Immature natural killer cell (primary cell): ENCODE measurements around the gene MPDU1. TPM values are rescaled to one million over a fixed set of nuclear protein-coding genes. Genes with fewer than 3 reads are reported as not detected.

Source experiments
- DNase-seq, 3 donors: peaks; one replicate each; pipeline ENCODE4 v3.0.0; 2022; ENCODE audit warnings: mixed read lengths in 1 of 3
- H3K27ac Mint-ChIP-seq, 6 donors: one replicate each; pipeline ENCODE4 v1.8.0; 2020; ENCODE audit warnings: mixed read lengths in 6 of 6, mild to moderate bottlenecking in 5 of 6, inconsistent platforms in 4 of 6, moderate library complexity in 3 of 6
- H3K27me3 Mint-ChIP-seq, 3 donors: one replicate each; pipeline ENCODE4 v1.8.0; 2020 to 2021; ENCODE audit warnings: low read depth in 3 of 3, mild to moderate bottlenecking in 3 of 3, mixed read lengths in 3 of 3, moderate library complexity in 3 of 3, inconsistent platforms in 1 of 3
- H3K36me3 Mint-ChIP-seq, 3 donors: one replicate each; pipeline ENCODE4 v1.8.0; 2020; ENCODE audit warnings: mixed read lengths in 3 of 3, inconsistent platforms in 2 of 3, mild to moderate bottlenecking in 2 of 3
- H3K4me1 Mint-ChIP-seq, 2 donors: one replicate each; pipeline ENCODE4 v1.8.0; 2020; ENCODE audit warnings: inconsistent platforms in 2 of 2, mild to moderate bottlenecking in 2 of 2, mixed read lengths in 2 of 2, moderate library complexity in 1 of 2
- H3K4me3 Mint-ChIP-seq, 5 donors: one replicate each; pipeline ENCODE4 v1.8.0; 2020; ENCODE audit warnings: mild to moderate bottlenecking in 5 of 5, mixed read lengths in 5 of 5, inconsistent platforms in 3 of 5, moderate library complexity in 3 of 5
- H3K9me3 Mint-ChIP-seq, 6 donors: one replicate each; pipeline ENCODE4 v1.8.0; 2020; ENCODE audit warnings: mild to moderate bottlenecking in 6 of 6, mixed read lengths in 6 of 6, inconsistent platforms in 4 of 6, moderate library complexity in 3 of 6
- polyA plus RNA-seq, 3 donors: library from polyadenylated mRNA; unstranded; fragments of 300-500 nt; fragmentation: Illumina TruSeq; gene quantifications; one replicate each; pipeline ENCODE4 v1.2.3, GENCODE V29; 2021

Gene MPDU1
- polyA plus RNA-seq, result 10 to 100 TPM; 31.6 to 44.0 (median 41.6) TPM

DNA sequence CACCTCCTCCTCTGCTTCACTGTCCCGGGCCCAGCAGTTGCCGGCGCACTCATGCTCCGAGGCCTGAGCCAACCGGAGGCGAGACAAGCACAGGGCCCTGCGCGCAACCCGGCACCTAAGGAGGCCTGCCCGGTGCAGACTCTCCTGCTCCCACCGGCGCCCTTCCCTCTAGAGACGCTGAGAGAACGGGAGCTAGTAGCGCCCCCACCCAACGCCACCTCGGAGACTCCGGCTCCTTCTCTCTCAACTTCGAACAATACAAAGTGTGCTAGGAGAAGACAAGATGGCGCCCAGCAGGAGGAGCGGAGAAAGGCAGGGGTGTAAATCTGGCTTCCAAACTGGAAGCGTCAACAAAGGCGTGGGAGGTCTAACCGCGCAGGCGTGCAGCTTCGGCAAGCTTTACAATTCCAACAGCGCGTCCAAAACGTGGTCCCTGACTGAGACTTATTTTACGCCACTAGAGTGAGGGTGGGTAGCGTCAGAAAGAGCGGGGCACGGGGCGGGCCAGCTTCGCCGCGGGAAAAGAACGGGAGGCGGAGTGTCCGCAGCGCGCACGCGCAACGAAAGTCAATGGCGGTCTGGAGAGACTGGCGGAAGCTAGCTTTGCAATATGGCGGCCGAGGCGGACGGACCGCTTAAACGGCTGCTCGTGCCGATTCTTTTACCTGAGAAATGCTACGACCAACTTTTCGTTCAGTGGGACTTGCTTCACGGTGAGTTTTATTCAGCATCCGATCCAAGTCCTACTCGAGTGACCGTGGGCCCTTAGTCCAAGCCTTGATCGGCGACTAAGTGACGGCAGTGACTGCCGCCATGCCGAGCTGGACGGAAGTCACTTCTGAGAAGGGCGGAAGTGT lies at the start of gene MPDU1:
Gene MPDU1, plus strand, starts transcription at position 600 of the 857 bp plus-strand sequence. Its CDS starts 11 bp downstream, at position 611.
- no peaks in the 10 kb centered on the region for H3K9me3 Mint-ChIP-seq
- peaks cover 20 to 23% (median 23%) of the 10 kb centered on the region in 3 donors for H3K27me3 Mint-ChIP-seq
- H3K27ac Mint-ChIP-seq, result peak within 1 kb of the TSS; percentile 99 to 100 (median 100)
- peak; percentile 95 to 97 (median 97) for DNase-seq
- peaks cover 51 to 53% of the 10 kb centered on the region in 2 donors for H3K4me1 Mint-ChIP-seq
- H3K4me3 Mint-ChIP-seq, result peak within 1 kb of the TSS; percentile 99 to 100 (median 100)
- peaks cover 3 to 18% (median 7%) of the 10 kb centered on the region in 3 donors for H3K36me3 Mint-ChIP-seq

DNA sequence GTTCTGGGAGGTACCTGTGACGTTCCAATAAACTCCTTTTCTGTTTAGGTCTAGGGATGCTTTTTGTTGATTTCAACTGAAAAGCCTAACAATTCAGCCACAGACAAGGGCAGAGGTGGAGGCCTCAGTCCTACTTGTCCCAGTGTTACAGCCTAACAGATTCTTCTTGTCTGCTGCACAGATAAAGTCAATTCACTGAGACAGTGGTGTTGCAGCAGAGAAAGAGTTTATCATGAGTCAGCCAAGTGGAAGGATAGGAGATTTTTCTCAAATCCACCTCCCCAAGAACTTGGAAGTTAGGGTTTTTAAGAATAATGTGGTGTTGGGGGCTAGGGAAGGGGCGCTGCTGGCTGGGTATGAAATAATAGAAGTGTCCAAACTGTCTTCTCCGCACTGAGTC lies 45.6 kb upstream of the MPDU1 start:
- no peaks in the 10 kb centered on the region for H3K36me3 Mint-ChIP-seq
- no peak overlapping the region for H3K4me3 Mint-ChIP-seq
- H3K9me3 Mint-ChIP-seq, result peaks cover 0 to 3% (median 0%) of the 10 kb centered on the region in 6 donors
- DNase-seq, result no peak
- H3K27ac Mint-ChIP-seq, result no peak overlapping the region
- no peaks in the 10 kb centered on the region for H3K4me1 Mint-ChIP-seq
- H3K27me3 Mint-ChIP-seq, result peaks cover 3 to 4% (median 4%) of the 10 kb centered on the region in 3 donors

DNA sequence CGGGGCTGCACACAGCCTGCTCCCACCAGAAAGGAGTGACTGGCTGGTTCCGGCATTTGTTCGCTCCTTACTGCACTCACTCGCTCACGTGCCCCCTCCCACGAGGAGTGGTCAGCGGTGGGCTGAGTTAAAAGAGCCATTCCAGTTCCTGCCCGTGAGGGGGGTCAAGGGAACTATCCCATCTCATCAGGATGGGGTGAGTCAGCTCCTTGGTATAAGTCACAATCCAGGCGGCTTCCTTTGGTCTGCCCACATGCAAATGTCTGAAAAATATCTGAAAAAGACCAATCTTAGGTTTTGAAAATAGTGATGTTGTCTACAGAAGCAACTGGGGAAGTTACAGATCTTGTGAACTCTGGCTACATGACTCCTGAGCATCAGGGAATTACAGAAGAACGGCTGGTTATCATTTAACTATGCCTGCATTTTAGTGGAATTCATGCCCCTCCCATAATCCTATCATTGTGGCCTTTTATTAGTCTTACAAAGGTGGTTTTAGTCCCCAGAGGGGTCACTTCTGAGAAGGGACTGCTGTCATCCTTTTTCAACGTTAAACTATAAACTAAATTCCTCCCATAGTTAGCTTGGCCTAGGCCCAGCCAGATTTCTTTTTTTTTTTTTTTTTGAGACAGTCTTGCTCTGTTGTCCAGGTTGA lies 44.6 kb upstream of the MPDU1 start:
- Mint-ChIP-seq H3K27me3 (peaks cover 3 to 4% (median 4%) of the 10 kb centered on the region in 3 donors), H3K27ac (no peak overlapping the region), H3K9me3 (peaks cover 0 to 3% (median 0%) of the 10 kb centered on the region in 6 donors), H3K4me3 (no peak overlapping the region), H3K36me3 (no peaks in the 10 kb centered on the region), H3K4me1 (no peaks in the 10 kb centered on the region)
- DNase-seq, result no peak

DNA sequence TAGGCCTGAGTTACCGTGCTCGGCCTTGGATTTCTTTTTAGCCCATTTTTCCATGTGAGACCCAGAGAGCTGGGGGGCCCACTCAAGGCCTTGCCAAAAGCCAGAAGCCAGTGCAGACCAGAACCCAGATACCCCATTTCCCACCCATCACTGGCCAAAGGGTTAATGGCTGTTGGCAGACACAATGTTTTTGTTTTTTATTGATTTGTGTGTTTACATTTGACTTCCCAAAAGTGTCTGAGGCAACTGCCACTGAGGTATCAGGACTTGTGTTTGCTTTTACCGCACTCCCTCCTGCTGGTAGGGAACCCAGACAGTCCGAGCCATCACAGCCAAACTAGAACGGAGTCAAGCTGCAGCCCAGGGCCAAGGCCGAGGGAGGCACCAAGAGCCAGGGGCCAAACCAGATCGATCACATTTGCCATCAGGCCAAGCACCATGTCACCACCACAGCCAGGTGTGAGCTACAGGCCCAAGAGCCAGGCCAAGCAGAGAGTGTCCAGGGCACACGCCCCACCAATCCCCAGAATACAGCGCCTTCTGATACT lies 42.5 kb upstream of the MPDU1 start:
- H3K36me3 Mint-ChIP-seq, result no peaks in the 10 kb centered on the region

DNA sequence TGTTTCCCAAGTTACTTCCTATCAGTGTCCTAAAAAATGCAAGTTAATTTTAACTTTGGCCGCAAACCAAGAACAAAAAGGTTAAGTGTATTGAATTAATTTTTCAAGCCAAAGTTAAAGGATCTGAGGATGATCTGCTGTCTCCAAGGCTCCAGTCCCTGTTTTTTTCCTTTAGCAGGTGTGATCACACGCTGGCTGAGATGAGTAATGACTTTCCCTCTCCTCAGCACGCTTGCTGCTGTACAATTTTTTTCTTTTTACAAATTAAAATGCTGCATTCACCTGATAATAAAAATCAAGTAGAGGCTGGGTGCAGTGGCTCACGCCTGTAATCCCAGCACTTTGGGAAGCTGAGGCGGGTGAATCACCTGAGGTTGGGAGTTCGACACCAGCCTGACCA lies 38.7 kb upstream of the MPDU1 start:
- no peak overlapping the region for H3K27ac Mint-ChIP-seq
- peaks cover 1 to 5% (median 2%) of the 10 kb centered on the region in 3 donors for H3K27me3 Mint-ChIP-seq
- H3K4me3 Mint-ChIP-seq, result no peak overlapping the region

More for the DNA sequence above, 42.5 kb upstream of the MPDU1 start:
- H3K27ac Mint-ChIP-seq, result no peak overlapping the region
- H3K4me3 Mint-ChIP-seq, result no peak overlapping the region
- no peaks in the 10 kb centered on the region for H3K4me1 Mint-ChIP-seq
- H3K27me3 Mint-ChIP-seq, result peaks cover 0 to 4% (median 4%) of the 10 kb centered on the region in 3 donors
- DNase-seq, result no peak
- peaks cover 0 to 3% (median 0%) of the 10 kb centered on the region in 6 donors for H3K9me3 Mint-ChIP-seq

DNA sequence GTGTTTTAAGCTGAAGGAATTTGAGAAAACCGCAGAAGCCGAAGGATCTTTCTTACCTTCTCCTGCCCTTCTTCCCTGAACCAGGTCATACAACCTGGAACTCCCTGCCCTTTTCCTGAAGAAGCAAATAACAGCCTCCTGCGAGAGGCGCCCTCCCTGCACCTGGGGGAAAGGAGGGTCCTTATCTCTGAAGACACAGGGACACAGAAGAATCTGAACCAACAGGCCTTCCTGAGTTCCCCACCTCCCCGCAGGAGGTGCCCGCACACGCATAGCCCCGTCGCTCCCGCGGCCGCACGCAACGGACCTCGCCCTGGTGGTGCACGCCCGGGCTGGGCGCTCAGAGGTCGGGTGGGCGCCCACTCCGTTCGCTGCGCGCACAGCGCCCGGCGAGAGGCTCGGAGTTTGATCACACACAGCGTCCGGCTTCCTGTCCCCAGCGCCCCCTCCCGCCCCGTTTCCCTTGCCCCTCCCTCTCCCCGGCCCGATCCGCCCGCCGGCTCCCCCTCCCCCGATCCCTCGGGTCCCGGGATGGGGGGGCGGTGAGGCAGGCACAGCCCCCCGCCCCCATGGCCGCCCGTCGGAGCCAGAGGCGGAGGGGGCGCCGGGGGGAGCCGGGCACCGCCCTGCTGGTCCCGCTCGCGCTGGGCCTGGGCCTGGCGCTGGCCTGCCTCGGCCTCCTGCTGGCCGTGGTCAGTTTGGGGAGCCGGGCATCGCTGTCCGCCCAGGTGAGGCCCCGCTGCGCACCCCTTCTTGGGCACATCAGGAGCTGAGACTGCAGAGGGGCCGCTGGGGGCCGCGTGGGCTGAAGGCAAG lies 34.9 kb upstream of the MPDU1 start, which contains the start of gene TNFSF12:
Gene TNFSF12, plus strand, starts transcription at position 474 of the 816 bp plus-strand sequence. Its CDS starts 96 bp downstream, at position 570.
- DNase-seq, result peak; percentile 61 to 66 (median 64)
- Mint-ChIP-seq H3K9me3 (no peaks in the 10 kb centered on the region), H3K27me3 (peaks cover 0 to 8% (median 1%) of the 10 kb centered on the region in 3 donors), H3K27ac (peak within 1 kb of the TSS; percentile 90 to 93 (median 92)), H3K36me3 (peaks cover 4 to 9% (median 8%) of the 10 kb centered on the region in 3 donors), H3K4me1 (peaks cover 54 to 60% of the 10 kb centered on the region in 2 donors), H3K4me3 (peak within 1 kb of the TSS; percentile 87 to 92 (median 89))

More for the DNA sequence above, 38.7 kb upstream of the MPDU1 start:
- Mint-ChIP-seq H3K9me3 (no peaks in the 10 kb centered on the region), H3K4me1 (peaks cover 20 to 21% of the 10 kb centered on the region in 2 donors), H3K36me3 (no peaks in the 10 kb centered on the region)
- DNase-seq, result no peak

DNA sequence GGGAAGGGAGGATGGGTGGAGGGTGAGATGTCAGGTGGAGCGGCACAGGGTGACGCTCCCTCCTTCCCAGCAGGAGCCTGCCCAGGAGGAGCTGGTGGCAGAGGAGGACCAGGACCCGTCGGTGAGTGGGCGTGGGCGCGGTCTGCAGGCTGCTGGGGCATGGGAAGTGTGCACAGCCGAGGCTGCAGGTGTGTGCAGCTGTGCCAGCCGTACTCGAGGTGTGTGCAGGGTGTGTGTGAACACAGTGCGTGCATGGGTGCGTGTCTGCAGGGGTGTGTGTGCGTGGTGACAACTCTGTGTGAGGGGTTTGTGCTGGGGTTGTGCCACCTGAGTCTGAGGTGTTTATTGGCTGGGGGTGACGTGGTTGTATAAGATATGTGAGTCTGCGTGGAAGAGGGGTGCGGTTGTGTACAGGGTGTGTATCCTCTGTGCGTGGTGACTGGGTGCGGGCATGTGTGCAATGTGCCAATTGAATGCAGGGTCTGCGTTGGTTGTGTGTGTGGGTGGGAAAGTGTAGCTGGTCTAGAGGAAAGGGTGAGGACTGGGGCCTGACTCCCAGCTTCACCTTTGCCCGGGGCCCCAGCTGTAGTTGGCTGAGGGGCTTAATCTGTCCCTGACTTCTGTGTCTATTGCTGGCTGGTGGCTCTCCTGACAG lies 34.1 kb upstream of the MPDU1 start:
- Mint-ChIP-seq H3K36me3 (peaks cover 4 to 9% (median 9%) of the 10 kb centered on the region in 3 donors), H3K4me1 (peaks cover 57 to 63% of the 10 kb centered on the region in 2 donors), H3K27me3 (peaks cover 0 to 10% (median 1%) of the 10 kb centered on the region in 3 donors), H3K27ac (peak overlapping the region; percentile 79 to 92 (median 90)), H3K9me3 (no peaks in the 10 kb centered on the region), H3K4me3 (peak overlapping the region; percentile 86 to 92 (median 88))
- peak; percentile 15 to 28 (median 26) for DNase-seq

DNA sequence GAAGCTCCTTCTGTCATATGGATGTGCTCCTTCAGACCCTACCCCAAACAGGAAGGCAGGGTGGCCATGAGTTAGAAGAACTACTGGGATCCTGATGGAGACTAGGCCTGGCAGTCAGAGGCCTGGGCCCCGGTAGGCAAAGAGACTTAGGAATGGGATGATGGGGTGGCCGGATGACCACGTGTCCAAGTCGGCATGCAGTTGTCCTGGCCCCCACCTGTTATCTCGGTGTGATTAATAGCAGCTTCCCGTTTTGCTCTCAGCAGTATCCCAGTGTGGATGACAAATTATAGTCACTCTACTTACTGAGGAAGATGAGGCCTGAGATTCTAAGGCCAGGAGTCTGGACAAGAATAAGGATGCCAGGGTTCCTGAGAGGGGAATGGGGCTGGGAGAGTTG lies 33.3 kb upstream of the MPDU1 start:
- Mint-ChIP-seq H3K4me1 (peaks cover 58 to 66% of the 10 kb centered on the region in 2 donors), H3K27ac (peak overlapping the region; percentile 30 to 92 (median 88)), H3K27me3 (peaks cover 0 to 10% (median 1%) of the 10 kb centered on the region in 3 donors), H3K36me3 (peaks cover 4 to 10% (median 10%) of the 10 kb centered on the region in 3 donors), H3K4me3 (peak overlapping the region in 4 of 5 donors; percentile 57 to 92 (median 89)), H3K9me3 (no peaks in the 10 kb centered on the region)
- no peak for DNase-seq

DNA sequence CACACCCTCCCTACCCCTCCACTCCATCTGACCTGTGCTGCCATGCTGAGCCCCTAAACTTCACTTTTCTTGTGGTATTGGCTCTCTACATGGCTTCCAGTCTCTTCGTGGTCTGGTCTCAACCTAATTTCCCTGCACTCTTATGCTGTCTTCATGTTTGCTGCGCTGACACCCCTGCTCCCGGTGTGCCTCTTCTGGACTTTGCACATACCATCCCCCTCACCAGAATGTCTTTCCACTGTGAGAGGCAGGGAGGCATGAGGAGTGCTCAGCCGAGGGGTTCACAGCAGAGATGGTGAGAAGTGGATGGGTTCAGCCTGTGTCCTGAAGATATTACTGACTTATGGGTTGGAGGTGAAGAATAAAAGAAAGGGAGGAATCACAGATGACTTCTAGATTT lies 32.3 kb upstream of the MPDU1 start:
- Mint-ChIP-seq H3K4me3 (peak overlapping the region; percentile 34 to 58 (median 54)), H3K27me3 (peaks cover 0 to 10% (median 2%) of the 10 kb centered on the region in 3 donors), H3K36me3 (peaks cover 6 to 13% (median 12%) of the 10 kb centered on the region in 3 donors), H3K4me1 (peaks cover 59 to 70% of the 10 kb centered on the region in 2 donors), H3K9me3 (no peaks in the 10 kb centered on the region), H3K27ac (peak overlapping the region; percentile 63 to 92 (median 87))
- DNase-seq, result no peak

DNA sequence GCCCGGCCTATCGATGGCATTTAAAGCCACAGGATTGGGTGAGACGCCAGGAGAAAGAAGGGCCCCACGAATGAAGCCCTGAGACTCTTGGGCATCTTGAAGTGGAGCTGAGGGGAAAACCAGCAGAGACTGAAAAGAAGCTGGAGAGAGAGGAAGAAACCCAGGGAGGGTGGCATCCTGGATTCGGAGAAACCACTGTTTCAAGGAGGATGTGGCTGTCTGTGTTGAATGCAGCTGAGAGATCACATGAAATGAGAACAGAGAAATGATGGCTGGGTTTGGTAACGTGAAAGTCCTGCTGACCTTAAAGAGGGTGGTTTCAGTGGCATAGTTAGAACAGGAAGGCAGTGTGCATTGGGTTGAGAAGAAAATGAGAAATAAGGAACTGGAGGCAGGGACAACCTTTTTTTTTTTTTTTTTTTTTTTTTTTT lies 31.0 kb upstream of the MPDU1 start:
- peak overlapping the region; percentile 63 to 71 (median 69) for H3K4me3 Mint-ChIP-seq
- H3K27me3 Mint-ChIP-seq, result peaks cover 0 to 10% (median 3%) of the 10 kb centered on the region in 3 donors
- peaks cover 8 to 13% (median 12%) of the 10 kb centered on the region in 3 donors for H3K36me3 Mint-ChIP-seq
- peak overlapping the region; percentile 82 to 95 (median 90) for H3K27ac Mint-ChIP-seq
- no peaks in the 10 kb centered on the region for H3K9me3 Mint-ChIP-seq
- peaks cover 59 to 66% of the 10 kb centered on the region in 2 donors for H3K4me1 Mint-ChIP-seq
- peak; percentile 22 to 44 (median 42) for DNase-seq

DNA sequence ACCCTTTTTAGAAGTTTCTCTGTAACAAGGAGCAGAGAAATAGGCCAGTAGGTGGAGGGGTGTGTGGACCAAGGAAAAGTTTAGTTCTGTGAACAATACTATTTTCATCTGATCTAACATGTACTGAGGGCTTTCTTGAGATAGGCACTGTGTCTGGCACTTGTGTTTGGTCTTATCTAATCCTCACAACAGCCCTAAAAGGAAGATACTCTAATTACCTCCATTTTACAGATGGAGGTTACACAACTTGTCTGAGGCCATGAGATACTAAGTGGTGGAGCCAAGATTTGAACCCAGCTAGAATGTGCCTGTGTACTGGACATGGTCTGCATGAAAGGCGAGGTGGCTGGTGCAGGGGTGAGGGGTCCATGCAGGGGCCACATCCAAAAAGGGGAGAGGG lies 30.3 kb upstream of the MPDU1 start:
- peak overlapping the region in 2 of 5 donors; percentile 16 to 53 for H3K4me3 Mint-ChIP-seq
- peaks cover 53 to 59% of the 10 kb centered on the region in 2 donors for H3K4me1 Mint-ChIP-seq
- no peaks in the 10 kb centered on the region for H3K9me3 Mint-ChIP-seq

DNA sequence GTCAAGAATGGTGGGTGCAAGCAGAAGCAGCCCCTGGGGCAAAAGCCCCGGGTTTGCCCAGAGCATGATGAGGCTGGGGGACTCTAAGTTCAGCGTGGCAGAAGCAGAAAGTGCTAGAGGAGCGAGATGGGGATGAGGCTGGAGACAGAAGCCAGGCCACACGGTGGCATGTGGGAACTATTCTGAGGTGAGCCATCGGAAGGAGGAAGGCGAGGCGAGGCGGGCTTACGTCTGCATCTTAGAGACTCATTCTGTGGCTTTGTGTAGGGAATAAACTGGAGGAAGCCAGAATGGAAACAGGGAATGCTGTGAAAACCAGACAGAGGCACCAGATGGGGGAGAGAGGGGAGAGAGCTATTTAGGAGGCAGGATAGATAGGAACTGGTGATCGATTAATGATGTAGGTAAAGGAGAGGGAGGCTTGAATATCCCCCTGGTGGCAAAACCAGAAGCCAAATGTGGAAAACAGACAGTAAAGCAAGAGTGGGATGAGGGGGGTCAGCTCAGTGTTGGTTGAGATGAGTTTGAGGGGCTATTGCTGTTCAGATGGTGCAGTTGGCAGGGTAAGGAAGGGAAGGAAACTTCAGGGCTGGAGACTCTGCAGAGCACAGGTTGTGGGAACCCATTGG lies 28.2 kb upstream of the MPDU1 start:
- H3K9me3 Mint-ChIP-seq, result no peaks in the 10 kb centered on the region
- peaks cover 43 to 47% of the 10 kb centered on the region in 2 donors for H3K4me1 Mint-ChIP-seq
- DNase-seq, result no peak
- H3K36me3 Mint-ChIP-seq, result peaks cover 8 to 13% (median 12%) of the 10 kb centered on the region in 3 donors
- peaks cover 0 to 8% (median 3%) of the 10 kb centered on the region in 3 donors for H3K27me3 Mint-ChIP-seq
- no peak overlapping the region for H3K4me3 Mint-ChIP-seq
- H3K27ac Mint-ChIP-seq, result peak overlapping the region in 4 of 6 donors; percentile 15 to 45 (median 42)

More for the DNA sequence above, 30.3 kb upstream of the MPDU1 start:
- Mint-ChIP-seq H3K36me3 (peaks cover 8 to 13% (median 12%) of the 10 kb centered on the region in 3 donors), H3K27me3 (peaks cover 0 to 10% (median 3%) of the 10 kb centered on the region in 3 donors), H3K27ac (peak overlapping the region; percentile 23 to 95 (median 87))
- DNase-seq, result no peak
